Measurements from ENCODE around the gene SPP2. TPM values are rescaled to one million over a fixed set of nuclear protein-coding genes. Genes with fewer than 3 reads are reported as not detected.

SPP2 gene
- total and polyA plus RNA-seq, 2 of the 8 experiments (the other 6 are each of a cell fraction or from before 2014, with no cell fraction given) = not detected

DNA sequence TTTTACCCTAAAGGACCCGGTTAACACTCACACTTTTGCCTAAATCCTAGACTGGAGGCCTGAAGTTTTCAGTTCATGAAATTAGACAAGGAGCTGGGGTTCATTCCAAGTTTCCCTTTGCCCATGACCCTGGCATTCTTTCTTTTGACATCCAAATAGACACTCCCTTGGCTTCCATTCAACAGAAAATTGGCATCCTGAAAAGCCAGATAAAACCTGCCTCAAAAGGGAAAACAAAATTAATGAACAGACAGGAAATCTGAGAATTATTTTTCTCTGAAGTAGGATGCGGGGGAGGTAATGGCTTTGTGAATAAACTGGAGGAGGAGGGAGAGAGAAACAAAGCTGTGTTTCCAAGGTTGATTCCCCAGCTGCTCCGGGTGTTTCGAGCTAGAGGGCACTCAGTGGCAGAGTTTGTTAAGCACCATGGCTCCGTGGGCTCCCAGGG, 41.0 kb downstream of the SPP2 start (continued):
- TF ChIP-seq, protein P1, sequence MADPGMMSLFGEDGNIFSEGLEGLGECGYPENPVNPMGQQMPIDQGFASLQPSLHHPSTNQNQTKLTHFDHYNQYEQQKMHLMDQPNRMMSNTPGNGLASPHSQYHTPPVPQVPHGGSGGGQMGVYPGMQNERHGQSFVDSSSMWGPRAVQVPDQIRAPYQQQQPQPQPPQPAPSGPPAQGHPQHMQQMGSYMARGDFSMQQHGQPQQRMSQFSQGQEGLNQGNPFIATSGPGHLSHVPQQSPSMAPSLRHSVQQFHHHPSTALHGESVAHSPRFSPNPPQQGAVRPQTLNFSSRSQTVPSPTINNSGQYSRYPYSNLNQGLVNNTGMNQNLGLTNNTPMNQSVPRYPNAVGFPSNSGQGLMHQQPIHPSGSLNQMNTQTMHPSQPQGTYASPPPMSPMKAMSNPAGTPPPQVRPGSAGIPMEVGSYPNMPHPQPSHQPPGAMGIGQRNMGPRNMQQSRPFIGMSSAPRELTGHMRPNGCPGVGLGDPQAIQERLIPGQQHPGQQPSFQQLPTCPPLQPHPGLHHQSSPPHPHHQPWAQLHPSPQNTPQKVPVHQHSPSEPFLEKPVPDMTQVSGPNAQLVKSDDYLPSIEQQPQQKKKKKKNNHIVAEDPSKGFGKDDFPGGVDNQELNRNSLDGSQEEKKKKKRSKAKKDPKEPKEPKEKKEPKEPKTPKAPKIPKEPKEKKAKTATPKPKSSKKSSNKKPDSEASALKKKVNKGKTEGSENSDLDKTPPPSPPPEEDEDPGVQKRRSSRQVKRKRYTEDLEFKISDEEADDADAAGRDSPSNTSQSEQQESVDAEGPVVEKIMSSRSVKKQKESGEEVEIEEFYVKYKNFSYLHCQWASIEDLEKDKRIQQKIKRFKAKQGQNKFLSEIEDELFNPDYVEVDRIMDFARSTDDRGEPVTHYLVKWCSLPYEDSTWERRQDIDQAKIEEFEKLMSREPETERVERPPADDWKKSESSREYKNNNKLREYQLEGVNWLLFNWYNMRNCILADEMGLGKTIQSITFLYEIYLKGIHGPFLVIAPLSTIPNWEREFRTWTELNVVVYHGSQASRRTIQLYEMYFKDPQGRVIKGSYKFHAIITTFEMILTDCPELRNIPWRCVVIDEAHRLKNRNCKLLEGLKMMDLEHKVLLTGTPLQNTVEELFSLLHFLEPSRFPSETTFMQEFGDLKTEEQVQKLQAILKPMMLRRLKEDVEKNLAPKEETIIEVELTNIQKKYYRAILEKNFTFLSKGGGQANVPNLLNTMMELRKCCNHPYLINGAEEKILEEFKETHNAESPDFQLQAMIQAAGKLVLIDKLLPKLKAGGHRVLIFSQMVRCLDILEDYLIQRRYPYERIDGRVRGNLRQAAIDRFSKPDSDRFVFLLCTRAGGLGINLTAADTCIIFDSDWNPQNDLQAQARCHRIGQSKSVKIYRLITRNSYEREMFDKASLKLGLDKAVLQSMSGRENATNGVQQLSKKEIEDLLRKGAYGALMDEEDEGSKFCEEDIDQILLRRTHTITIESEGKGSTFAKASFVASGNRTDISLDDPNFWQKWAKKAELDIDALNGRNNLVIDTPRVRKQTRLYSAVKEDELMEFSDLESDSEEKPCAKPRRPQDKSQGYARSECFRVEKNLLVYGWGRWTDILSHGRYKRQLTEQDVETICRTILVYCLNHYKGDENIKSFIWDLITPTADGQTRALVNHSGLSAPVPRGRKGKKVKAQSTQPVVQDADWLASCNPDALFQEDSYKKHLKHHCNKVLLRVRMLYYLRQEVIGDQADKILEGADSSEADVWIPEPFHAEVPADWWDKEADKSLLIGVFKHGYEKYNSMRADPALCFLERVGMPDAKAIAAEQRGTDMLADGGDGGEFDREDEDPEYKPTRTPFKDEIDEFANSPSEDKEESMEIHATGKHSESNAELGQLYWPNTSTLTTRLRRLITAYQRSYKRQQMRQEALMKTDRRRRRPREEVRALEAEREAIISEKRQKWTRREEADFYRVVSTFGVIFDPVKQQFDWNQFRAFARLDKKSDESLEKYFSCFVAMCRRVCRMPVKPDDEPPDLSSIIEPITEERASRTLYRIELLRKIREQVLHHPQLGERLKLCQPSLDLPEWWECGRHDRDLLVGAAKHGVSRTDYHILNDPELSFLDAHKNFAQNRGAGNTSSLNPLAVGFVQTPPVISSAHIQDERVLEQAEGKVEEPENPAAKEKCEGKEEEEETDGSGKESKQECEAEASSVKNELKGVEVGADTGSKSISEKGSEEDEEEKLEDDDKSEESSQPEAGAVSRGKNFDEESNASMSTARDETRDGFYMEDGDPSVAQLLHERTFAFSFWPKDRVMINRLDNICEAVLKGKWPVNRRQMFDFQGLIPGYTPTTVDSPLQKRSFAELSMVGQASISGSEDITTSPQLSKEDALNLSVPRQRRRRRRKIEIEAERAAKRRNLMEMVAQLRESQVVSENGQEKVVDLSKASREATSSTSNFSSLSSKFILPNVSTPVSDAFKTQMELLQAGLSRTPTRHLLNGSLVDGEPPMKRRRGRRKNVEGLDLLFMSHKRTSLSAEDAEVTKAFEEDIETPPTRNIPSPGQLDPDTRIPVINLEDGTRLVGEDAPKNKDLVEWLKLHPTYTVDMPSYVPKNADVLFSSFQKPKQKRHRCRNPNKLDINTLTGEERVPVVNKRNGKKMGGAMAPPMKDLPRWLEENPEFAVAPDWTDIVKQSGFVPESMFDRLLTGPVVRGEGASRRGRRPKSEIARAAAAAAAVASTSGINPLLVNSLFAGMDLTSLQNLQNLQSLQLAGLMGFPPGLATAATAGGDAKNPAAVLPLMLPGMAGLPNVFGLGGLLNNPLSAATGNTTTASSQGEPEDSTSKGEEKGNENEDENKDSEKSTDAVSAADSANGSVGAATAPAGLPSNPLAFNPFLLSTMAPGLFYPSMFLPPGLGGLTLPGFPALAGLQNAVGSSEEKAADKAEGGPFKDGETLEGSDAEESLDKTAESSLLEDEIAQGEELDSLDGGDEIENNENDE (IDR thresholded peaks at IDR 0.05; ENCODE audit: insufficient replicate concordance, low read length) = no peak
- TF ChIP-seq RAD21 (IDR thresholded peaks at IDR 0.05 in 1 of 2, conservative IDR thresholded peaks at IDR 0.05 in 1 of 2; ENCODE audit: low read depth in 2 of 2, low read length in 2 of 2) (no peak), CBX8 (IDR thresholded peaks at IDR 0.05; ENCODE audit: borderline replicate concordance, low read depth, low read length) (no peak), MAFK (IDR thresholded peaks at IDR 0.05; ENCODE audit: low read depth, low read length) (no peak), GABPA (IDR thresholded peaks at IDR 0.05; ENCODE audit: borderline replicate concordance, insufficient read depth, low read length) (no peak), SP1 (IDR thresholded peaks at IDR 0.05; ENCODE audit: low read depth, low read length) (no peak), SIX5 (IDR thresholded peaks at IDR 0.05; ENCODE audit: low read depth, low read length) (no peak), TAF1 (IDR thresholded peaks at IDR 0.05; ENCODE audit: low read depth, low read length) (no peak)

Measured in H1 (cell line).